ENCODE measurements around the gene HUWE1. TPM values are rescaled to one million over a fixed set of nuclear protein-coding genes. Genes with fewer than 3 reads are reported as not detected.

HUWE1 gene
- total RNA-seq, 4 donors from 2014 or later = 76.6 to 112 (median 101) TPM

GRCh38 chrX:53631156-53631555, 55.4 kb downstream of the HUWE1 start:
- DNase-seq = no peak
- H3K9me3 ChIP-seq = no peaks in the 10 kb centered on the region
- H3K4me3 ChIP-seq = no peak overlapping the region
- 50 to 69% methylated on average over 1 to 2 of the region's 2 CpGs for WGBS, 2 donors
- intact Hi-C loops (cut with DNase I) = no loop called here
- peaks cover 0 to 99% (median 8%) of the 10 kb centered on the region in 3 donors for H3K36me3 ChIP-seq
- no peaks in the 10 kb centered on the region for H3K27me3 ChIP-seq
- TF ChIP-seq CTCF (IDR thresholded peaks at IDR 0.05) (no peak), POLR2A (IDR thresholded peaks at IDR 0.05) (no peak)
- H3K4me1 ChIP-seq = no peaks in the 10 kb centered on the region
- H3K27ac ChIP-seq = no peak overlapping the region

GRCh38 chrX:53630261-53630660, 56.3 kb downstream of the HUWE1 start:
- Histone ChIP-seq H3K4me3 (no peak overlapping the region), H3K27me3 (no peaks in the 10 kb centered on the region), H3K9me3 (no peaks in the 10 kb centered on the region), H3K36me3 (peaks cover 0 to 99% (median 8%) of the 10 kb centered on the region in 3 donors), H3K4me1 (no peaks in the 10 kb centered on the region), H3K27ac (no peak overlapping the region)
- DNase-seq = no peak
- 60 to 95% methylated on average over 4 of the region's 4 CpGs for WGBS, 2 donors
- TF ChIP-seq CTCF (IDR thresholded peaks at IDR 0.05) (no peak), POLR2A (IDR thresholded peaks at IDR 0.05) (no peak)
- intact Hi-C loops (cut with DNase I) = no loop called here

GRCh38 chrX:53622431-53622830, 64.1 kb downstream of the HUWE1 start:
- 83 to 100% methylated on average over 1 to 2 of the region's 2 CpGs for WGBS, 2 donors
- H3K4me1 ChIP-seq = no peaks in the 10 kb centered on the region
- H3K36me3 ChIP-seq = peaks cover 0 to 95% (median 0%) of the 10 kb centered on the region in 3 donors
- no peaks in the 10 kb centered on the region for H3K9me3 ChIP-seq
- no peak overlapping the region for H3K27ac ChIP-seq
- no peak overlapping the region for H3K4me3 ChIP-seq
- no peaks in the 10 kb centered on the region for H3K27me3 ChIP-seq
- intact Hi-C loops (cut with DNase I) = no loop called here
- no peak for DNase-seq
- TF ChIP-seq CTCF (IDR thresholded peaks at IDR 0.05) = no peak

GRCh38 chrX:53621418-53621986, 65.0 kb downstream of the HUWE1 start:
- intact Hi-C loops (cut with DNase I) = no loop called here
- H3K9me3 ChIP-seq = no peaks in the 10 kb centered on the region
- WGBS, 2 donors = 73 to 94% methylated on average over 4 of the region's 4 CpGs

GRCh38 chrX:53616946-53617345, 69.6 kb downstream of the HUWE1 start:
- no peaks in the 10 kb centered on the region for H3K9me3 ChIP-seq
- no peak for DNase-seq
- no peak overlapping the region for H3K4me3 ChIP-seq
- WGBS, 2 donors = 33 to 75% methylated on average over 5 to 6 of the region's 6 CpGs
- no peak overlapping the region for H3K27ac ChIP-seq
- no peaks in the 10 kb centered on the region for H3K27me3 ChIP-seq
- TF ChIP-seq CTCF (IDR thresholded peaks at IDR 0.05) (no peak), POLR2A (IDR thresholded peaks at IDR 0.05) (no peak)
- intact Hi-C loops (cut with DNase I) = no loop called here
- H3K36me3 ChIP-seq = peaks cover 0 to 95% (median 7%) of the 10 kb centered on the region in 3 donors
- no peaks in the 10 kb centered on the region for H3K4me1 ChIP-seq

More at GRCh38 chrX:53621418-53621986, 65.0 kb downstream of the HUWE1 start:
- H3K27me3 ChIP-seq = no peaks in the 10 kb centered on the region
- no peak for TF ChIP-seq CTCF (IDR thresholded peaks at IDR 0.05)
- no peak for TF ChIP-seq POLR2A (IDR thresholded peaks at IDR 0.05)
- no peak overlapping the region for H3K4me3 ChIP-seq
- no peaks in the 10 kb centered on the region for H3K4me1 ChIP-seq
- H3K27ac ChIP-seq = no peak overlapping the region
- peaks cover 0 to 95% (median 4%) of the 10 kb centered on the region in 3 donors for H3K36me3 ChIP-seq
- DNase-seq = no peak
